Nephron (organoid): ENCODE results near the gene KCTD10.

Source experiments
- H3K27ac Mint-ChIP-seq, 3 experiments: 2 replicates each; pipeline ENCODE4 v1.8.0; 2020; ENCODE audit warnings: mixed read lengths in 3 of 3, mild to moderate bottlenecking in 2 of 3, moderate library complexity in 1 of 3
- H3K27me3 Mint-ChIP-seq: 2 replicates; pipeline ENCODE4 v1.8.0; 2021; ENCODE audit warnings: low read depth, mild to moderate bottlenecking, moderate library complexity, mixed read lengths
- H3K36me3 Mint-ChIP-seq: 2 replicates; pipeline ENCODE4 v1.8.0; 2020; ENCODE audit warnings: low read depth, mixed read lengths
- H3K4me1 Mint-ChIP-seq: 2 replicates; pipeline ENCODE4 v1.8.0; 2020; ENCODE audit warnings: mixed read lengths
- H3K4me3 Mint-ChIP-seq, 3 experiments: 2 replicates each; pipeline ENCODE4 v1.8.0; 2020; ENCODE audit warnings: mild to moderate bottlenecking in 3 of 3, mixed read lengths in 3 of 3, moderate library complexity in 2 of 3
- H3K9me3 Mint-ChIP-seq: 2 replicates; pipeline ENCODE4 v1.8.0; 2020; ENCODE audit warnings: mixed read lengths
- CTCF ChIP-seq, 3 experiments: fragments of 200-600 bp; sonication (generic); IDR thresholded peaks; one replicate each; pipeline ENCODE4 v1.5.0; 2021; ENCODE audit warnings: antibody characterized with exemption in 3 of 3; ENCODE audit not compliant: unreplicated experiment in 3 of 3

The KCTD10 gene

DNA sequence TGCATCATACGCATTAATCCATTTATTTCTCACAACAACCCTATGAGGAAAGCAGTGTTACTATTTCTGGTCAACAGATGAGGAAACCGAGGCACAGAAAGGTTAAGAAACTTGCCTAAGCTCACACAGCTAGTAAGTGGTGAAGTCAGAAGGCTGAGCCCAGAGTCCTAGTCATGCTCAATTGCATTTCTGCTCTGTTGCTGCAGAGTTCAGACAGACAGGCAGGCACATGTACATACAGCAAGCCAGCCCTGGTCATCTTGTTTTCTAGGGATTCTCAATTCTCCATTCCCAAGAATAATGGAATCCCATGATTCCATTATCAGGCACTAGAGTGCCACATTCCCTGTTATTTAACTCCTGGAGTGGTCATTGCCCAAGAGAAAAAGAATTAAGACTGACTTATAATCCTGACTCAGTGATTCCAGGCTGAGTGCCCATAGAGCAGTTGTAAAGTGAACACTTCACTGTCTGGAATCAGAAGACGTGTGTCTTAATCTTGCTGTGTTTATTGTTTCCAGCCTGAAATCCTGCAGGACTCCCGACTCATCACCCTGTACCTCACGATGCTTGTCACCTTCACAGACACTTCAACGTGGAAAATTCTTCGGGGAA lies 11.1 kb upstream of the KCTD10 start:
- Mint-ChIP-seq H3K4me3 (no peak overlapping the region), H3K27ac (no peak overlapping the region), H3K4me1 (no peaks in the 10 kb centered on the region), H3K27me3 (no peaks in the 10 kb centered on the region), H3K36me3 (peaks cover 61% of the 10 kb centered on the region), H3K9me3 (no peaks in the 10 kb centered on the region)
- no peak for TF ChIP-seq CTCF (IDR thresholded peaks at IDR 0.05; ENCODE audit: unreplicated experiment in 3 of 3)

DNA sequence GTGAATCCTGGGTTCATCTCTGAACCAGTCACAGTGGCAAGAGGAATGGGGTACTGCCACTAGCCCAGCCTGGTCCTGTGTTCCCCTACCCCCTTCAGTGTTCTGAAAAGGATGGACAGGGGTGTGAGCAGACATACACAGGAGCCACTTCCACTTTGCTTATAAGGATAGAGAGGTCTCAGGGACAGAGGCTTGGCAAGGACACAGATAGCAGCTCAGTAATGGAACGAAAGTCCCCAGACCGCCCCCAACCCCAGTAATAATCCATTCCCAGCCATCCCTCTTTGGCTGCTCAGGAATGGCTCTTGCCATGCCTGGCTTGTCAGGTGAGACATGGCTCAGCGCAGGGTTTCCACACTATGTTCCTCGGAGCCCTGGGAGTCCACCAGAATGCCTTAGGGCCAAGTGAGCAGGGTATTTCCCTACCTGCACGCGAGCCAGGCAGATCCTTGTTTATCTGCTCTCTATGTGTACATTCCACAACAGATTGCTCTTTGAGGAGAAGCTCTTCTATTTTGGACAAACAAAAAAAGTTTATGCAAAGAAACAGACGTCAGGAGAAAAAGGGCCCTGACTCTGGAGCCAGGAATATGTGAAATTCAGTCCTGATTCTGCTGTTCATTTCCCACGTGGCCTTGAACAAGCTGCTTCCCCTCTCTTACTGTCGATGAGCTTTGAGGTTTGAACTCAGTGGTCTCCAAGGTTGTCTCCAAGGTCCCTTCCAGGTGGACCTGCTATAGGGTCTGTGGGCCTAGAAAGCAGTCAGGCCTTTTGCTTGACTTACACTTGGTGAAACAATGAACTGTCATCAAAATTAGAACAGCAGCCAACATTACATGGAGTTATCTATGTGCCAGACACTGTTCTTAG lies 10.3 kb upstream of the KCTD10 start:
- no peak for TF ChIP-seq CTCF (IDR thresholded peaks at IDR 0.05; ENCODE audit: unreplicated experiment in 3 of 3)

GRCh38 chr12:109485201-109485600 lies 8.1 kb upstream of the KCTD10 start:
- Mint-ChIP-seq H3K4me3 (no peak overlapping the region), H3K36me3 (peaks cover 51% of the 10 kb centered on the region), H3K4me1 (no peaks in the 10 kb centered on the region), H3K9me3 (no peaks in the 10 kb centered on the region), H3K27me3 (no peaks in the 10 kb centered on the region), H3K27ac (no peak overlapping the region)
- no peak for TF ChIP-seq CTCF (IDR thresholded peaks at IDR 0.05; ENCODE audit: unreplicated experiment in 3 of 3)

More for the DNA sequence above, 10.3 kb upstream of the KCTD10 start:
- Mint-ChIP-seq H3K27me3 (no peaks in the 10 kb centered on the region), H3K4me3 (no peak overlapping the region), H3K36me3 (peaks cover 60% of the 10 kb centered on the region), H3K27ac (no peak overlapping the region), H3K4me1 (no peaks in the 10 kb centered on the region), H3K9me3 (no peaks in the 10 kb centered on the region)

- Mint-ChIP-seq H3K36me3 (peaks cover 39% of the 10 kb centered on the region), H3K4me1 (peaks cover 7% of the 10 kb centered on the region), H3K9me3 (no peaks in the 10 kb centered on the region), H3K4me3 (no peak overlapping the region), H3K27ac (no peak overlapping the region), H3K27me3 (no peaks in the 10 kb centered on the region)
- TF ChIP-seq CTCF (IDR thresholded peaks at IDR 0.05; ENCODE audit: unreplicated experiment in 3 of 3), result no peak
These were observed 6.2 kb upstream of the KCTD10 start for GRCh38 chr12:109483346-109483745.

DNA sequence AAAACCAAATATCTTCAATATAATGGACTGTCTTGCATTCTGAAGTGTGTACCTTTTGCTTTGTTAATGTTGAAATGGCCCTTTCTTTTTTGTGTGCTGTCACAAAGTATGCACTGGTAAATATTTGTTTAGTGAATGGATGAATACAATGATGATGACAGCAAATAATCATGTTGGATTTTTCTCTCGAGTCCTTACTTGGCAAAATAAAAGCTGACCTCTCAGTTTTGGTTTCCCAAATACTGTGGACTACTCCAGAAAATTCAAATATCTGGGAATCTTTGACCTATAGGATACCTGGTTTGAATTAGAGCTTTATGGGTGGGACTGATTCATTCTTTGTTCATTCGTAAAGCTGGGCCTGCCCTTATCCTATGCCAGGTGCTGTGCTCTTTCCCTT lies 5.8 kb upstream of the KCTD10 start:
- no peaks in the 10 kb centered on the region for H3K9me3 Mint-ChIP-seq

More for the DNA sequence above, 5.8 kb upstream of the KCTD10 start:
- Mint-ChIP-seq H3K4me3 (no peak overlapping the region), H3K36me3 (peaks cover 37% of the 10 kb centered on the region), H3K27ac (no peak overlapping the region), H3K4me1 (peaks cover 7% of the 10 kb centered on the region), H3K27me3 (no peaks in the 10 kb centered on the region)
- TF ChIP-seq CTCF (IDR thresholded peaks at IDR 0.05; ENCODE audit: unreplicated experiment in 3 of 3), result no peak
